Gastroesophageal sphincter (tissue), 3 donors: ENCODE measurements around the gene CYP1B1.

ENCODE experiments used
- CTCF ChIP-seq, 4 experiments: fragments of 200-600 bp in 2 of 4; fragments of 450-650 bp in 2 of 4; sonication (generic) in 1 of 4; IDR thresholded peaks; one replicate each; pipeline ENCODE4 v1.5.1; 2017 to 2019; ENCODE audit warnings: antibody characterized with exemption in 4 of 4, mild to moderate bottlenecking in 2 of 4, moderate library complexity in 2 of 4
- EP300 ChIP-seq: sonication (generic); formaldehyde crosslinking; IDR thresholded peaks from one replicate; pipeline ENCODE4 v1.6.1; 2017; ENCODE audit warnings: antibody characterized with exemption, mild to moderate bottlenecking
- POLR2A ChIP-seq, 2 donors: fragments of 450-650 bp; IDR thresholded peaks; one replicate each; pipeline ENCODE4 v1.6.1; 2017; ENCODE audit warnings: antibody characterized with exemption in 2 of 2, mild to moderate bottlenecking in 2 of 2, moderate library complexity in 1 of 2
- POLR2AphosphoS5 ChIP-seq: sonication (generic); formaldehyde crosslinking; IDR thresholded peaks from one replicate; pipeline ENCODE4 v1.6.1; 2017; ENCODE audit warnings: antibody characterized with exemption

- TF ChIP-seq CTCF (IDR thresholded peaks at IDR 0.05) (no peak), POLR2A (IDR thresholded peaks at IDR 0.05) (no peak), POLR2AphosphoS5 (no peak), EP300 (no peak)
Observed at GRCh38 chr2:38095996-38096861, 20.3 kb upstream of the CYP1B1 start.
